Adrenal gland (tissue), 5 donors: Measurements from ENCODE around the gene IGF2BP2.

Experiments used
- CTCF ChIP-seq, 6 experiments: fragments of 450-650 bp in 4 of 6; fragments of 200-600 bp in 2 of 6; sonication (generic) in 1 of 6; IDR thresholded peaks; 1 replicate in 5 of 6; 2 replicates in 1 of 6; pipeline versions ENCODE4 v1.5.1 to v1.8.0; 2016 to 2021; ENCODE audit warnings: antibody characterized with exemption in 6 of 6, mild to moderate bottlenecking in 2 of 6, moderate library complexity in 1 of 6
- POLR2A ChIP-seq, 2 donors: fragments of 450-650 bp; IDR thresholded peaks; one replicate each; pipeline ENCODE4 v1.6.1; 2017; ENCODE audit warnings: antibody characterized with exemption in 2 of 2, mild to moderate bottlenecking in 2 of 2, moderate library complexity in 1 of 2
- donor health status: DM: no; HTN: no; CAD: no.

DNA sequence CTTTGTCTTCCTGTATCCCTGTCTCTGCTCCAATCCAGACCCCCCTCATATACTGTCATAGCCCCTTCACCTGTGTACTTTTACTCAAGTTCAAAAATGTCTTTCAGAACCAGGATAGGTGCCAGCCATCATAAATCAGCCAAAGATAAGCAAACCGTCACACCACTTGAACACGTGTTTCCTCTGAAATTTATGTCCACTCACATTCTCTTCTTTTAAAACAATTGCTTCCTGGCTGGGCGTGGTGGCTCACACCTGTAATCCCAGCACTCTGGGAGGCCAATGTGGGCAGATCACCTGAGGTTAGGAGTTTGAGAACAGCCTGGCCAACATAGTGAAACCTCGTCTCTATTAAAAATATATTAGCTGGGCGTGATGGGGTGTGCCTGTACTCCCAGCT is 74.1 kb downstream of the IGF2BP2 start:
- TF ChIP-seq POLR2A (IDR thresholded peaks at IDR 0.05) (no peak), CTCF (IDR thresholded peaks at IDR 0.05) (no peak)
